Measurements from ENCODE around the gene MED27.

DNA sequence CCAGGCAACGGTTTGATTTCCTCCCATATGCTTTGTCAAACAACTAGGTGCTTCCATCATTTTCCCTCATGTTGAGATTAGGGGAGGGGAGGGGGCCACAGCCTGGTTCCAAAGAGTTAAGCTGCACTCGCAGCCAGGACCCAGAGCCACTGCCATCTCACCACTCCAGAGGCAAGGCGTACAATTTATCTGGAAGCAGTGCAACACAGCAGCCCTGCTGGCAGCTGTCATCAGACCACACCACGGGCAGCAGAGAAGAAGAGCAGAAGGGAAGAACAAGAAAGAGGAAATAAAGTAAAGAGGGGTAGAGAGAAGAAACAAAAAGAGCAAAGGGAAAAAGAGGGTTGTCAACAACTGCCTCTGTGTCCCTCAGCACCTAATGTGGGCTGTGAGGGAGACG is 38.9 kb downstream of the MED27 start:
- TF ChIP-seq, protein P1, sequence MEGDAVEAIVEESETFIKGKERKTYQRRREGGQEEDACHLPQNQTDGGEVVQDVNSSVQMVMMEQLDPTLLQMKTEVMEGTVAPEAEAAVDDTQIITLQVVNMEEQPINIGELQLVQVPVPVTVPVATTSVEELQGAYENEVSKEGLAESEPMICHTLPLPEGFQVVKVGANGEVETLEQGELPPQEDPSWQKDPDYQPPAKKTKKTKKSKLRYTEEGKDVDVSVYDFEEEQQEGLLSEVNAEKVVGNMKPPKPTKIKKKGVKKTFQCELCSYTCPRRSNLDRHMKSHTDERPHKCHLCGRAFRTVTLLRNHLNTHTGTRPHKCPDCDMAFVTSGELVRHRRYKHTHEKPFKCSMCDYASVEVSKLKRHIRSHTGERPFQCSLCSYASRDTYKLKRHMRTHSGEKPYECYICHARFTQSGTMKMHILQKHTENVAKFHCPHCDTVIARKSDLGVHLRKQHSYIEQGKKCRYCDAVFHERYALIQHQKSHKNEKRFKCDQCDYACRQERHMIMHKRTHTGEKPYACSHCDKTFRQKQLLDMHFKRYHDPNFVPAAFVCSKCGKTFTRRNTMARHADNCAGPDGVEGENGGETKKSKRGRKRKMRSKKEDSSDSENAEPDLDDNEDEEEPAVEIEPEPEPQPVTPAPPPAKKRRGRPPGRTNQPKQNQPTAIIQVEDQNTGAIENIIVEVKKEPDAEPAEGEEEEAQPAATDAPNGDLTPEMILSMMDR (conservative IDR thresholded peaks at IDR 0.05; ENCODE audit: low read length), result no peak
- no peak for TF ChIP-seq EZH2phosphoT487 (IDR thresholded peaks at IDR 0.05; ENCODE audit: borderline replicate concordance)
